ENCODE data around the gene MEIS2. TPM values are rescaled to one million over a fixed set of nuclear protein-coding genes. Genes with fewer than 3 reads are reported as not detected.
A peak's percentile ranks its signal among the peaks of the same experiment; 100 is the strongest.

Gene MEIS2
- total and polyA plus RNA-seq, 12 donors, result 21.1 to 64.5 (median 48.5) TPM

GRCh38 chr15:37100966-37101215 lies 542 bp upstream of the MEIS2 start:
- intact Hi-C loops (cut with DNase I), result loop anchor here in 7 of 10 donors (2.0 to 10.0 kb wide), 9 partner anchors 44 to 1586 kb away; partner anchors contain the start of gene CDIN1 (in 2 of the 7)
- Histone ChIP-seq H3K4me1 (peaks cover 0 to 23% (median 10%) of the 10 kb centered on the region in 9 donors), H3K27me3 (peaks cover 0 to 99% (median 23%) of the 10 kb centered on the region in 7 donors), H3K36me3 (no peaks in the 10 kb centered on the region), H3K9me3 (no peaks in the 10 kb centered on the region), H3K27ac (peak overlapping the region; percentile 91 to 99 (median 96)), H3K4me3 (peak overlapping the region; percentile 55 to 86 (median 75))
- WGBS, 2 donors, result 0% methylated on average over 11 of the region's 11 CpGs
- no peak for DNase-seq
- no peak for TF ChIP-seq CTCF (IDR thresholded peaks at IDR 0.05)
- ATAC-seq, result peak in 5 of 8 donors; percentile 0 to 5 (median 2)

GRCh38 chr15:37099319-37100108 lies 835 bp downstream of the MEIS2 start:
- no peak for TF ChIP-seq CTCF (IDR thresholded peaks at IDR 0.05)
- Histone ChIP-seq H3K9me3 (no peaks in the 10 kb centered on the region), H3K27me3 (peaks cover 0 to 99% (median 21%) of the 10 kb centered on the region in 7 donors), H3K4me1 (peaks cover 0 to 30% (median 10%) of the 10 kb centered on the region in 9 donors), H3K27ac (peak overlapping the region; percentile 91 to 99 (median 96)), H3K4me3 (peak overlapping the region; percentile 55 to 86 (median 75)), H3K36me3 (no peaks in the 10 kb centered on the region)
- intact Hi-C loops (cut with DNase I), result loop anchor here (2.0 to 10.0 kb wide), 13 partner anchors 42 to 1585 kb away; partner anchors contain the start of gene CDIN1 (in 2 of the 10)
- ATAC-seq (no peak), DNase-seq (no peak)
- WGBS, 2 donors, result 0 to 1% methylated on average over 21 of the region's 21 CpGs

GRCh38 chr15:37098468-37099318 lies 1.7 kb downstream of the MEIS2 start:
- DNase-seq (peak in 1 of 2 donors; percentile 48), ATAC-seq (no peak)
- Histone ChIP-seq H3K4me1 (peaks cover 0 to 32% (median 15%) of the 10 kb centered on the region in 9 donors), H3K27me3 (peaks cover 0 to 99% (median 14%) of the 10 kb centered on the region in 7 donors), H3K4me3 (peak overlapping the region; percentile 55 to 86 (median 75)), H3K27ac (peak overlapping the region; percentile 91 to 99 (median 96)), H3K9me3 (no peaks in the 10 kb centered on the region), H3K36me3 (peaks cover 0 to 6% (median 0%) of the 10 kb centered on the region in 9 donors)
- no peak for TF ChIP-seq CTCF (IDR thresholded peaks at IDR 0.05)
- 0 to 1% methylated on average over 74 to 75 of the region's 75 CpGs for WGBS, 2 donors
- intact Hi-C loops (cut with DNase I), result loop anchor here in 5 of 10 donors (5.0 to 10.0 kb wide), 5 partner anchors 51 to 504 kb away; no protein-coding TSS in a partner anchor

Data from heart right ventricle (tissue), 16 donors.